ENCODE measurements around the gene ANO10. TPM values are rescaled to one million over a fixed set of nuclear protein-coding genes. Genes with fewer than 3 reads are reported as not detected.

ANO10 gene
- total RNA-seq, 2 experiments from 2014 or later: 19.9 TPM

DNA sequence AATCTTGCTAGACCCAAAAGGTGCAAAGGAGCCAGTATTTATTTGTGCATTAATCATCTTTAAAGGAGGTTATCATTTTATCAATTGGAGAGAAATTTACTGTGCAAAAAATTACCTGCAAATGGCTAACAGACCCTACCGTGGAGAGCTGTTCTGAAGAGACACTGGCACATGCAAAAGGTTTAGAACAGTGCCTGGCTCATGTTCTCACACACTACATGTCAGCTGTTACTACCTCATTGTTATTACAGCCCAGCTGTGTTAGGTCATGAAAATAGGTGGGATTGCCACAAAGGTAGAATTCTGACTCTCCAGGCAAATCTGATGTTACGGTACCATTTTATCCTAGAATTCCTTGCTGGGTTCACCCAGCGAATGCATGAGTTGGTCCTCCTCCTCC, 198.2 kb downstream of the ANO10 start:
- DNase-seq: no peak
- ChIA-PET CTCF (no interaction called here), POLR2A (no interaction called here)
- Mint-ChIP-seq H3K4me1 (no peaks in the 10 kb centered on the region), H3K4me3 (no peak overlapping the region), H3K27ac (no peak overlapping the region), H3K27me3 (no peaks in the 10 kb centered on the region), H3K9me3 (peaks cover 3% of the 10 kb centered on the region), H3K36me3 (ENCODE audit: low read depth) (peaks cover 10% of the 10 kb centered on the region)

DNA sequence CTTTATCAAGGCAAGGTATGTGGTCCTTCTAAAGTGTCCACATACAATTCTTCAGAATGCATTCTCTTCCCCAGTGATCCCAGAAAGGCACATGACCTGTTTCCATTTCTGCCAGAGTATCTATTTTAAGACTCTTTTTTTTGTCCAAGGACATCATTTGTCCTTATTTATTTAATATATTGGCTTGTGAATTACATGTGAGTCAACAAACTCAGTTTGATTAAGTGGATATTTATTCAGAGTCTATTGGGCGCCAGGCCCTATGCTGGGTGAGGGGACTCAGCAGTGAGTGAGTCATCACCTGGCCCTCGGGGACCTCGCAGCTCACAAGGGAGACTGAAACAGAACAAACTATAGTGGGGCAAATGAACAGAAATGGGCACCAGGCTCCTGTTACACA, 198.7 kb downstream of the ANO10 start:
- peaks cover 10% of the 10 kb centered on the region for H3K36me3 Mint-ChIP-seq (ENCODE audit: low read depth)
- H3K4me1 Mint-ChIP-seq: no peaks in the 10 kb centered on the region
- H3K4me3 Mint-ChIP-seq: no peak overlapping the region
- no peak overlapping the region for H3K27ac Mint-ChIP-seq
- H3K27me3 Mint-ChIP-seq: no peaks in the 10 kb centered on the region
- POLR2A ChIA-PET: no interaction called here
- CTCF ChIA-PET: interaction anchor here (0.6 kb wide), 1 partner anchor 180 kb away, joined by 3 read pairs; no protein-coding TSS in a partner anchor
- DNase-seq: no peak
- H3K9me3 Mint-ChIP-seq: peaks cover 3% of the 10 kb centered on the region

DNA sequence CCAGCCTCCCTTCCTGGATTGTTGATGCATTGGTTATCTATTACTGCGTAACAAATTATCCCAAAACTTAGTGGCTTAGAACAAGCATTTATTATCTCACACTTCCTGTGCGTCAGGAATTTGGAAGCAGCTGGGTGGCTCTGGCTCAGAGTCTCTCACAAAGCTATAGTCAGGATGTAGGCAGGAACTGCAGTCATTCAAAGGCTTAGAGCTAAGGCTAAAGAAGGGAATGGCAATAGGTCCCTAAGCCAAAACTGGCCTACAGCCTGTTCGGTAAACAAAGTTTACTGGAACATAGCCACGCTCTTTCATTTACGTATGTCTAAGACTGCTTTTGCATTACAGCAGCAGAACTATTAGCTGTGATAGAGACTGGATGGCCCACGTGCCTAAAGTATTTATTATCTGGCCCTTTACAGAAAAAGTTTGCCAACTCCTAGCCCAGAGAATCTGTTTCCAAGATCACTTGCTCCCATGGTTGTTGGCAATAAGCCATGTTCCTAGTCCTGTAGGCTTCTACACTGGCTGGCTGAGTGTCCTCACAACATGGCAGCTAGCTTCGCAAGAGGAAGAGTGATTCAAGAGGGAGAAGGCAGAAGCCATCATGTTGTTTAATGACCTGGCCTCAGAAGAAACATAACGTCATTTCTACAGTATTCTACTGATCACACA, 203.1 kb downstream of the ANO10 start:
- Mint-ChIP-seq H3K27me3 (no peaks in the 10 kb centered on the region), H3K4me1 (no peaks in the 10 kb centered on the region), H3K27ac (no peak overlapping the region), H3K36me3 (ENCODE audit: low read depth) (peaks cover 3% of the 10 kb centered on the region), H3K4me3 (no peak overlapping the region), H3K9me3 (no peaks in the 10 kb centered on the region)
- DNase-seq: no peak
- CTCF ChIA-PET: interaction anchor here (1.2 kb wide), 1 partner anchor 14 kb away, joined by 3 read pairs; no protein-coding TSS in a partner anchor
- POLR2A ChIA-PET: no interaction called here

DNA sequence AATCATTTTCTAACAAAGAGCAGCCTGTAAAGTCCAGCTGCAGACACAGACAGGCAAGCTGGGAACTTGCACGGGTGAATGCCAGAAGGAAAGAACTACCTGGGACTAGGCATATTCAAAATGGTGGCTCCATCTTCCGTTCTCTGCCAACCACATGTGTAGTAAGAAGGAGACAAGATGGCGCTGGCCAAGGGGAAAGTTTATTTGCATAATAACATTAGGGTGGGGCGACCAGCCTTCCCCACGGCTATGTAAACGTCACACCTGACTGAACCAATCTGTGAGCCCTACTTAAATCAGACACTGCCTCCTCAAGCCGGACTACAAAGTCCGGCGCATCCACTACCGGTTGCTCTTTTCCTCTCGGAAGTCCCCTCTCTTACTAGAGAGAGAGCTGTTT, 204.7 kb downstream of the ANO10 start:
- no peaks in the 10 kb centered on the region for H3K9me3 Mint-ChIP-seq
- peaks cover 5% of the 10 kb centered on the region for H3K4me1 Mint-ChIP-seq
- no peak overlapping the region for H3K27ac Mint-ChIP-seq
- ChIA-PET POLR2A (no interaction called here), CTCF (no interaction called here)
- H3K36me3 Mint-ChIP-seq (ENCODE audit: low read depth): peaks cover 3% of the 10 kb centered on the region
- H3K4me3 Mint-ChIP-seq: no peak overlapping the region
- H3K27me3 Mint-ChIP-seq: no peaks in the 10 kb centered on the region
- no peak for DNase-seq

DNA sequence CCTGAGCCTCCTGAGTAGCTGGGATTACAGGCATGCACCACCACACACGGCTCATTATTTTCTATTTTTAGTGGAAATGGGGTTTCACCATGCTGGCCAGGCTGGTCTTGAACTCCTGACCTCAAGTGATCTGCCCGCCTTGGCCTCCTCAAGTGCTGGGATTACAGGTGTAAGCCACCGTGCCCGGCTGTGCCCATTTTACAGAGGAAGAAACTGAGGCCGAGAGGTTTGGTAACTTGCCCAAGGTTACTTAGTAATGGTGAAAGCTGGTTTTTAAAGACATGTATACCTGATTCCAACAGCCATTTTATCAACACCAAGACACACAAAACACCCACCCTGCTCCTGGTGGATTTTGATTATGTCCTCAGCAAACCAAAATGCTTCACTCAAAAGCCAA, 206.7 kb downstream of the ANO10 start:
- H3K36me3 Mint-ChIP-seq (ENCODE audit: low read depth): peaks cover 3% of the 10 kb centered on the region
- peaks cover 5% of the 10 kb centered on the region for H3K4me1 Mint-ChIP-seq
- DNase-seq: no peak
- H3K9me3 Mint-ChIP-seq: no peaks in the 10 kb centered on the region
- ChIA-PET POLR2A (no interaction called here), CTCF (no interaction called here)
- no peak overlapping the region for H3K27ac Mint-ChIP-seq
- no peak overlapping the region for H3K4me3 Mint-ChIP-seq
- H3K27me3 Mint-ChIP-seq: no peaks in the 10 kb centered on the region

DNA sequence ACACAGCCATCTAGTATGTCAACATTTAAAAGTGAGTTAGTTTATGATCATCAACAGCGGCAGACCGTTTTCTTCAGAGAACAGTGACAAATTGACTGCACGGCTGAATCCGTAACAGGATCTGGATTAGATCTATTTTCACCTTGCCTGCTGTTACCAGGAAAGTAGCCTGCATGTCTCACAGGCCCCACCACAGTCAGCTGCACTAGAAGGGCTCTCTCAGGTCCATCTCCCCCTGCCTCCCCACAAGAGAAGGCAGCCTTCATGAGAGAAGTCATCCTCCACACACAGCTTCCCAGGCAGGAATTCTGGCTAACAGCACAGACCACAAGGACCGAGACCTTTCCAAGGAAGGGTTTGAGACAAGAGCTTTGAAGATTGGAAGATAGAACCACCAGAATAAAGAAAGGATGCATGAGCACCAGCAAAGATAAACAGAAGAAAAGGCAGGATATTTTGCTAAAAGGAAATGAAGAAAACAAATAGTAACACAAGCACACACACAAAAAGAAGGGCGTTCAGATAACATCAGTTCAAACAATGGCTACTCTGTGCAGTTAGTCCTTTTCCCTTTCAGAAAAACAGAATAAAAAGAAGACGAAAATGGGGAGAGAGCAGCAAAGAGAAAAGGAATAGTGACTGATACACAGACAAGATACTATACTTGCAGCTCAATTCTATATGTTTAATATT, 208.0 kb downstream of the ANO10 start:
- Mint-ChIP-seq H3K27ac (no peak overlapping the region), H3K9me3 (no peaks in the 10 kb centered on the region), H3K27me3 (no peaks in the 10 kb centered on the region), H3K36me3 (ENCODE audit: low read depth) (peaks cover 3% of the 10 kb centered on the region), H3K4me3 (no peak overlapping the region), H3K4me1 (peaks cover 5% of the 10 kb centered on the region)
- POLR2A ChIA-PET: no interaction called here
- no peak for DNase-seq
- CTCF ChIA-PET: no interaction called here

DNA sequence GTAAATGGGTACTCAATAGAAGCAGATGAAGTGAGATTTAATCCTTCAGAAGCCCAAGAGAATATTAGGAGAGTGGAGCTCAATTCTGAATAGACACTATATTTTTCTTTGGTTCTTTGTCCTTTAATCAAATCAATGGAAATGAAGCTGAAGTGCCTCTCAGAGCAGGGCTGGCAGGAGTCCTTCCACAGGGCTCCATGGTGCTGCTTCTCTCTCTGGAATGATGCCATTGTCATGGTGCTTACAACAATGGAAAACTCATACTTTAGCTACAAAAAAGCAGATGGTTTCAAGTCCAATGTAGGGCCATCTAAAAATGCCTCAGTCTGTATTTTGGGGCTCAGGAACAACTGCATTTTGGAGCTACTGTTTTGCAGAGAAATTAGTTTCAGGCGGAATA, 210.4 kb downstream of the ANO10 start:
- Mint-ChIP-seq H3K9me3 (no peaks in the 10 kb centered on the region), H3K27me3 (no peaks in the 10 kb centered on the region), H3K4me3 (no peak overlapping the region), H3K36me3 (ENCODE audit: low read depth) (peaks cover 3% of the 10 kb centered on the region), H3K4me1 (peaks cover 5% of the 10 kb centered on the region), H3K27ac (no peak overlapping the region)
- POLR2A ChIA-PET: no interaction called here
- no peak for DNase-seq
- CTCF ChIA-PET: interaction anchor here (0.8 kb wide), 1 partner anchor 24 kb away, joined by 4 read pairs; no protein-coding TSS in a partner anchor

DNA sequence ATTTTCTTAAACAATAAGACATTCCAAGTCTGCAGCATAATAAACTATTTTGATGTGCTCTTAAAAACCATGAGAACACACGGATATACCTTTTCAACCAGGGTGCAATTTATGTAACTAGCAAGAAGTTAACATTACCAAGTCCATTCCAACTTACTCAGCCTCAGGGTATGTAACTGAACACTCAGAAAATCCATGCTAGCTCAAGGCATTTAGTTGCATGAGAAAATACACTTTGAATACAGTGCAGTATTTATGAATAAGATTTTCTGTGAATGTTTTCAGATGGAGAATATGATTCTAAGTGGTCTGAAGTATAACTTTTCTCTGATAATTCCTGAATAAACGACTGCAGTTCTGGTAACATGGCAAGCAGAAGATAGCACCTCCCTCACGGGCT, 211.2 kb downstream of the ANO10 start:
- ChIA-PET CTCF (no interaction called here), POLR2A (no interaction called here)
- H3K9me3 Mint-ChIP-seq: no peaks in the 10 kb centered on the region

DNA sequence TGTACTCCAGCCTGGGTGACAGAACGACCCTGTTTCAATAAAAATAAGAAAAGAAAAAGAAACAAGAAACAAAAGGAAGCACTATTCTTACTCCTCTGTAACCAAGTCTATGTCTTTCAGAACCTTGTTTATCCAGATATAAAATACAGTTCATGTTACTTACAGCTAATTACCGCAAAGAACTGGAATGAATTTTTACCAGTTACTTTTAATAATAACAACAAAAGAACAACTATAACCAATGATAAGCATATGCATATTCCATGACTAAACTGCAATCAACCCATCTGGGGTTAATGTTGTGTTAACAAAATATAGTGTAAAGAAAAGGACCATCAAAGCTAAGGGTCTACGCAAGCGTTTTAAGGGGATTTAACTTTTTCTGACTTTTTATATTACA, 212.3 kb downstream of the ANO10 start:
- Mint-ChIP-seq H3K36me3 (ENCODE audit: low read depth) (peaks cover 3% of the 10 kb centered on the region), H3K9me3 (no peaks in the 10 kb centered on the region), H3K27me3 (no peaks in the 10 kb centered on the region), H3K4me3 (no peak overlapping the region), H3K4me1 (peaks cover 5% of the 10 kb centered on the region), H3K27ac (no peak overlapping the region)
- ChIA-PET CTCF (no interaction called here), POLR2A (interaction anchor here (1.2 kb wide), 1 partner anchor 20 kb away, joined by 3 read pairs; no protein-coding TSS in a partner anchor)
- no peak for DNase-seq

More for the DNA sequence above, 211.2 kb downstream of the ANO10 start:
- H3K27ac Mint-ChIP-seq: no peak overlapping the region
- H3K27me3 Mint-ChIP-seq: no peaks in the 10 kb centered on the region
- no peak for DNase-seq
- peaks cover 3% of the 10 kb centered on the region for H3K36me3 Mint-ChIP-seq (ENCODE audit: low read depth)
- H3K4me1 Mint-ChIP-seq: peaks cover 5% of the 10 kb centered on the region
- no peak overlapping the region for H3K4me3 Mint-ChIP-seq

DNA sequence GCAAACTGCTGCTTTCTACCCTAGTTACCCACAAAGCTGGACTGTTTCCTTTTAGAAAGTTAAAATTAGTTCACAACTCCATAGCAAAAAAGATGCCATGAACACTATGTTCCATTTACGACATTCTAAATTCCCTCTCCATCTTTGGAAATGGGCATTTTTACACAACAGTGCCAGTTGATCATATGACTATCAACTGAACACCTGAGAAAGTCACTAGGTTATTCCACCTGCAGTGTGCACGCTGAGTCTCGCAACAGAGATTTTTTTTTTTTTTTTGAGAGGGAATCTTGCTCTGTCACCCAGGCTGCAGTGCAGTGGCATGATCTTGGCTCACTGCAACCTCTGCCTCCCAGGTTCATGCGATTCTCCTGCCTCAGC, 215.2 kb downstream of the ANO10 start:
- no peaks in the 10 kb centered on the region for H3K4me1 Mint-ChIP-seq
- ChIA-PET CTCF (no interaction called here), POLR2A (no interaction called here)
- H3K9me3 Mint-ChIP-seq: no peaks in the 10 kb centered on the region
- no peak for DNase-seq
- no peaks in the 10 kb centered on the region for H3K36me3 Mint-ChIP-seq (ENCODE audit: low read depth)
- no peak overlapping the region for H3K27ac Mint-ChIP-seq
- no peak overlapping the region for H3K4me3 Mint-ChIP-seq
- no peaks in the 10 kb centered on the region for H3K27me3 Mint-ChIP-seq

DNA sequence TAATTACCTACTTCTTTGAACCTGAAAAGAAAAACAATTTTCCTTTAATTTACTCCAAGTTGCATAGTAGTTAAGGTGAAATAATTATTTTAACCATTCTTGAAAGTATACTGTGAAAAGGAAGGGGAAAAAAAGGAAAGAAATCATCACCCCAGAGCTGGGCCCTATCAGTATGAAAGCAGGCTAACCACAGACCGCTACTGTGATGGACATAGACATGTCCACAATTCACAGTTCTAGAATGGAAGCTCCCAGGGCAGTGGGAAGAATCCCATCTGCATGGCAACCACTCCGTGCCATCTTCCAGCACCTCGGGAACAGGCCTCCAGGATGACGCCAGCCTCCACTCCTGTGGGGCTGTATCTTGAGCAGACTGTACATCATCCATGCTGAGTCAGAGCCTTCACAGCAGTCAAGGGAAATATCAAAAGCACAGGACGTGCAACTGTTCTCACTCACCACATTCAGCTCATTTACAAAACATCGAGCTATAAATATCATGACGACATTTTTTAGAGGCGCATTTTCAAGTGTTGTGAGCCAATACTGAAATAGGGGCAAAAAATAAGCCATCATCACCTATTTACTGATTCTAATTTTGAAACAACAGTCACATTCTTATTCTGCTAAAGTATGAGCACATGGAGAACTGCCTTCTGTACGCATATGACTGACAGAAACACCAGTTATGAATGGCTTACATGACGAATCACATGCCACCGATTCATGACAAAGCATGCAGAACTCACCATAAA, 215.7 kb downstream of the ANO10 start:
- DNase-seq: no peak
- Mint-ChIP-seq H3K27me3 (no peaks in the 10 kb centered on the region), H3K4me1 (no peaks in the 10 kb centered on the region), H3K9me3 (no peaks in the 10 kb centered on the region), H3K27ac (no peak overlapping the region), H3K4me3 (no peak overlapping the region), H3K36me3 (ENCODE audit: low read depth) (no peaks in the 10 kb centered on the region)
- ChIA-PET CTCF (interaction anchor here (1.4 kb wide), 1 partner anchor 12 kb away, joined by 3 read pairs; no protein-coding TSS in a partner anchor), POLR2A (no interaction called here)

DNA sequence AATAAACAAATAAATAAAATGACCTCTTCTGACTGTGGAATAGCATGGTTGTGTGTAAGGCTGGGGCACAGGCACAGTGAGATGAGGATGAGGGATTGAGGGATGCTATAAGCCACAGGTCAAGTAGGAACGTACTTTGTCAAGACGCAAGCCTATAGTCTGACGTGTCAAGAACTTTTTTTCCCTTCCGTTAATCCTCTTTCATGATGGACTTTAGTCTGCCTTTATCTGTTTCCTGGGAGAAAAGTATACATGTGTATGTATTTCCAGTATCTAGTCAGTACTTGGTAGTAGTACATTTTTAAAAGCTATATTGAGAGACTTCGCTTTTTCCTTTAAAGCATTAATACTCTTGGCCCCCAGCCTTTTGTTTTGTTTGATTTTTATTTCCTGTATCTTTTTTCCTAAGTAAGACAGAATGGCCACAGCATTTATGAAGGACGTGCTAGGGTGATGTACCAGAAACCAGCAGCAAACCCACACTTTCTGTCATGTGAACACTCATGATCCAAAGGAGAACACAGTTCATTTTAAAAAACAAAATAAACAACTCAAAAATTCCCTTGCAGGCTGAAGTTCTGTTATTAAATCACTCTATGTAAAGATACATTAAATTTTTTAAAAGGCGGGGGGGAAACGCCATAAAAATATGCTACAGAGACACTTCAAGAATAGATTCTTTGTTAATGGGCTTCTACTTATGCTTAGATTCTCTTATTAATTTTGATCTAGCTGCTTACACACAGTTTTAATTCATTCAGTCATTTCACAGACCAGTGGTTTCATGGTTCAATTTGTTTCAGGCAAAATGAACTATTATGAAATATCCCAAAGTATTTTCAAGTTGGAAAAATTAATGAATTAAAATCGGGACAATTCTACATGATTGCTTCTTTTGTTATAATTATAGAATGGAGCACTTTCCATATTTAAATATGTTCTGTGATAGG, 220.8 kb downstream of the ANO10 start:
- no peak overlapping the region for H3K27ac Mint-ChIP-seq
- DNase-seq: no peak
- ChIA-PET POLR2A (no interaction called here), CTCF (no interaction called here)
- no peaks in the 10 kb centered on the region for H3K9me3 Mint-ChIP-seq
- H3K27me3 Mint-ChIP-seq: no peaks in the 10 kb centered on the region
- no peak overlapping the region for H3K4me3 Mint-ChIP-seq
- no peaks in the 10 kb centered on the region for H3K36me3 Mint-ChIP-seq (ENCODE audit: low read depth)
- no peaks in the 10 kb centered on the region for H3K4me1 Mint-ChIP-seq

DNA sequence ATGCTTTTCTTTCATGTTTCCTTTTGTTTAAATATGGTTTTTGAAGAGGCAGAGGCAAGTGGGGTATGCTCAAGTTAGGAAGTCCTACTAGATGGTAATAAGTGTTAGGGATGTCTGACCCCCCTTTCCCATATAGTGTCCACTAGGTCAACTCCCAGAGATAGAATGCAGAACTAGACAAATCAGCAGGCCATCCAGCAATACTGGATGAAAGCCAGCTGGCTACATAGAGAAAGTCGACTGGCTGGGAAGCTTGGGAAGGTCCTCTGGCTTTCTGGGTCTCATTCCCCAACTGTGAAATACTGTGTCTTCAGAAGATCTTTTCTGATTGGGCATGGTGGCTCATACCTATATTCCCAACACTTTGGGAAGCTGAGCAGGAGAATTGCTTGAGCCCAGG, 221.6 kb downstream of the ANO10 start:
- H3K9me3 Mint-ChIP-seq: no peaks in the 10 kb centered on the region
- CTCF ChIA-PET: no interaction called here

More for the DNA sequence above, 221.6 kb downstream of the ANO10 start:
- Mint-ChIP-seq H3K27ac (no peak overlapping the region), H3K36me3 (ENCODE audit: low read depth) (no peaks in the 10 kb centered on the region), H3K4me1 (no peaks in the 10 kb centered on the region), H3K27me3 (no peaks in the 10 kb centered on the region), H3K4me3 (no peak overlapping the region)
- DNase-seq: no peak
- POLR2A ChIA-PET: no interaction called here
